ENCODE measurements around the gene PPT2. TPM values are rescaled to one million over a fixed set of nuclear protein-coding genes. Genes with fewer than 3 reads are reported as not detected.

Gene PPT2
- polyA plus RNA-seq, 2 of the 4 experiments (the other 2 are of a cell fraction), result 9.3 to 11.7 TPM

- Histone ChIP-seq H3K4me3 (no peak overlapping the region), H3K4me1 (peaks cover 14% of the 10 kb centered on the region), H3K4me2 (no peak overlapping the region), H3K9me3 (no peaks in the 10 kb centered on the region), H3K27ac (no peak overlapping the region)
- no peak for ATAC-seq
- ChIA-PET CTCF (no interaction called here), POLR2A (no interaction called here)
- FAIRE-seq, result no peak
- TF ChIP-seq BCL3 (IDR thresholded peaks at IDR 0.05) (no peak), HDAC2 (IDR thresholded peaks at IDR 0.05) (no peak), HES2 (IDR thresholded peaks at IDR 0.05) (no peak), SMC3 (IDR thresholded peaks at IDR 0.05) (no peak), CEBPB (IDR thresholded peaks at IDR 0.05) (no peak), NPAS2 (CRISPR knock-in tag; IDR thresholded peaks at IDR 0.05; ENCODE audit: borderline replicate concordance) (no peak), HOXB5 (CRISPR knock-in tag; IDR thresholded peaks at IDR 0.05) (no peak), ESRRA (IDR thresholded peaks at IDR 0.05; ENCODE audit: borderline replicate concordance, low read length) (no peak), FOXS1 (CRISPR knock-in tag; IDR thresholded peaks at IDR 0.05) (no peak), RNF2 (IDR thresholded peaks at IDR 0.05; ENCODE audit: borderline replicate concordance, low read depth) (no peak), EP300 (IDR thresholded peaks at IDR 0.05) (no peak), POLR2A (IDR thresholded peaks at IDR 0.05; ENCODE audit: low read length) (no peak), RCOR1 (IDR thresholded peaks at IDR 0.05; ENCODE audit: low read depth, low read length) (no peak), BHLHE40 (IDR thresholded peaks at IDR 0.05; ENCODE audit: low read depth, low read length) (no peak), CBX8 (IDR thresholded peaks at IDR 0.05) (no peak), PBX3 (IDR thresholded peaks at IDR 0.05) (no peak), MYC (IDR thresholded peaks at IDR 0.05; ENCODE audit: borderline replicate concordance, low read length) (no peak), CTCF (IDR thresholded peaks at IDR 0.05) (no peak)
- DNase-seq (ENCODE audit: low read depth in 1 of 2, low spot score in 1 of 2), result no peak
Measured at GRCh38 chr6:32132110-32132509, 21.8 kb upstream of the PPT2 start.

GRCh38 chr6:32133786-32134185 is 20.2 kb upstream of the PPT2 start:
- H3K4me3 ChIP-seq, result no peak overlapping the region
- FAIRE-seq (no peak), ATAC-seq (no peak)

More at GRCh38 chr6:32133786-32134185, 20.2 kb upstream of the PPT2 start:
- no peak for TF ChIP-seq RFX5 (IDR thresholded peaks at IDR 0.05)
- no peak for TF ChIP-seq PBX3 (IDR thresholded peaks at IDR 0.05)
- no peak for TF ChIP-seq BHLHE40 (IDR thresholded peaks at IDR 0.05; ENCODE audit: low read depth, low read length)
- no peak for TF ChIP-seq CBX8 (IDR thresholded peaks at IDR 0.05)
- TF ChIP-seq FOSB (CRISPR knock-in tag; IDR thresholded peaks at IDR 0.05), result no peak
- no peak for TF ChIP-seq FOSL2 (IDR thresholded peaks at IDR 0.05)
- TF ChIP-seq FOSL2 (CRISPR knock-in tag; IDR thresholded peaks at IDR 0.05), result no peak
- TF ChIP-seq ZFP36 (IDR thresholded peaks at IDR 0.05; ENCODE audit: borderline replicate concordance, partially characterized antibody), result no peak
- no peak for TF ChIP-seq BCL3 (IDR thresholded peaks at IDR 0.05)
- no peak for TF ChIP-seq NPAS2 (CRISPR knock-in tag; IDR thresholded peaks at IDR 0.05; ENCODE audit: borderline replicate concordance)
- TF ChIP-seq SMC3 (IDR thresholded peaks at IDR 0.05), result no peak
- no peak for TF ChIP-seq POLR2A (IDR thresholded peaks at IDR 0.05; ENCODE audit: low read length)
- TF ChIP-seq E2F6 (IDR thresholded peaks at IDR 0.05; ENCODE audit: borderline replicate concordance, low read depth), result no peak
- no peak for TF ChIP-seq ATOH8 (CRISPR knock-in tag; IDR thresholded peaks at IDR 0.05; ENCODE audit: low read depth)
- no peak overlapping the region for H3K27ac ChIP-seq
- no peak for DNase-seq (ENCODE audit: low read depth in 1 of 2, low spot score in 1 of 2)
- CTCF ChIA-PET, result no interaction called here
- POLR2A ChIA-PET, result no interaction called here
- H3K9me3 ChIP-seq, result no peaks in the 10 kb centered on the region
- WGBS (ENCODE audit: missing lambda C conversion rate), result 78% methylated on average over 4 of the region's 4 CpGs
- H3K4me2 ChIP-seq, result no peak overlapping the region
- peaks cover 7% of the 10 kb centered on the region for H3K4me1 ChIP-seq

Data from A549 (cell line).